ENCODE results near the gene ABL1. TPM values are rescaled to one million over a fixed set of nuclear protein-coding genes. Genes with fewer than 3 reads are reported as not detected.
A peak's percentile ranks its signal among the peaks of the same experiment; 100 is the strongest.

The ABL1 gene
- total RNA-seq, 1 donor from 2014 or later: 113 TPM

- Mint-ChIP-seq H3K4me3 (ENCODE audit: low read depth) (no peak overlapping the region), H3K27ac (no peak overlapping the region), H3K36me3 (ENCODE audit: insufficient read depth) (peaks cover 37% of the 10 kb centered on the region), H3K9me3 (ENCODE audit: low read depth) (no peaks in the 10 kb centered on the region), H3K4me1 (ENCODE audit: low read depth) (peaks cover 1% of the 10 kb centered on the region), H3K27me3 (no peaks in the 10 kb centered on the region)
- DNase-seq (ENCODE audit: low spot score, unreplicated experiment): no peak
- no peak for TF ChIP-seq CTCF (IDR thresholded peaks at IDR 0.05; ENCODE audit: unreplicated experiment)
Measured at GRCh38 chr9:130881516-130881915, 46.5 kb downstream of the ABL1 start.

- no peak overlapping the region for H3K4me3 Mint-ChIP-seq (ENCODE audit: low read depth)
- no peak for DNase-seq (ENCODE audit: low spot score, unreplicated experiment)
- no peak overlapping the region for H3K27ac Mint-ChIP-seq
- H3K4me1 Mint-ChIP-seq (ENCODE audit: low read depth): peaks cover 1% of the 10 kb centered on the region
- H3K36me3 Mint-ChIP-seq (ENCODE audit: insufficient read depth): peaks cover 39% of the 10 kb centered on the region
- no peak for TF ChIP-seq CTCF (IDR thresholded peaks at IDR 0.05; ENCODE audit: unreplicated experiment)
- no peaks in the 10 kb centered on the region for H3K9me3 Mint-ChIP-seq (ENCODE audit: low read depth)
- H3K27me3 Mint-ChIP-seq: no peaks in the 10 kb centered on the region
Measured at GRCh38 chr9:130882696-130883225, 47.7 kb downstream of the ABL1 start.

GRCh38 chr9:130883479-130883878, 48.4 kb downstream of the ABL1 start:
- TF ChIP-seq CTCF (IDR thresholded peaks at IDR 0.05; ENCODE audit: unreplicated experiment): no peak

GRCh38 chr9:130884111-130884531, 49.1 kb downstream of the ABL1 start:
- H3K27me3 Mint-ChIP-seq: no peaks in the 10 kb centered on the region
- no peak overlapping the region for H3K27ac Mint-ChIP-seq
- no peak for TF ChIP-seq CTCF (IDR thresholded peaks at IDR 0.05; ENCODE audit: unreplicated experiment)
- H3K36me3 Mint-ChIP-seq (ENCODE audit: insufficient read depth): peaks cover 34% of the 10 kb centered on the region
- DNase-seq (ENCODE audit: low spot score, unreplicated experiment): no peak
- no peaks in the 10 kb centered on the region for H3K9me3 Mint-ChIP-seq (ENCODE audit: low read depth)
- no peak overlapping the region for H3K4me3 Mint-ChIP-seq (ENCODE audit: low read depth)
- peaks cover 1% of the 10 kb centered on the region for H3K4me1 Mint-ChIP-seq (ENCODE audit: low read depth)

More at GRCh38 chr9:130883479-130883878, 48.4 kb downstream of the ABL1 start:
- Mint-ChIP-seq H3K4me3 (ENCODE audit: low read depth) (no peak overlapping the region), H3K4me1 (ENCODE audit: low read depth) (peaks cover 1% of the 10 kb centered on the region), H3K36me3 (ENCODE audit: insufficient read depth) (peaks cover 36% of the 10 kb centered on the region), H3K9me3 (ENCODE audit: low read depth) (no peaks in the 10 kb centered on the region), H3K27ac (peak overlapping the region; percentile 45), H3K27me3 (no peaks in the 10 kb centered on the region)
- DNase-seq (ENCODE audit: low spot score, unreplicated experiment): no peak

- Mint-ChIP-seq H3K36me3 (ENCODE audit: insufficient read depth) (peaks cover 29% of the 10 kb centered on the region), H3K4me1 (ENCODE audit: low read depth) (peaks cover 1% of the 10 kb centered on the region), H3K27ac (no peak overlapping the region), H3K9me3 (ENCODE audit: low read depth) (no peaks in the 10 kb centered on the region), H3K4me3 (ENCODE audit: low read depth) (no peak overlapping the region), H3K27me3 (no peaks in the 10 kb centered on the region)
- no peak for TF ChIP-seq CTCF (IDR thresholded peaks at IDR 0.05; ENCODE audit: unreplicated experiment)
- no peak for DNase-seq (ENCODE audit: low spot score, unreplicated experiment)
Measured at GRCh38 chr9:130884542-130885483, 49.8 kb downstream of the ABL1 start.
